BLaER1 treated with 17β-estradiol and CSF1 and Interleukin-3, amounts not matched to agents 10 nM and 100 nM (cell line): ENCODE results near the gene DEAF1.
A peak's percentile ranks its signal among the peaks of the same experiment; 100 is the strongest.

ENCODE experiments used
- H3K27ac ChIP-seq, 11 experiments: shearing (Covaris generic); formaldehyde crosslinking; 2 replicates each; pipeline ENCODE4 v1.8.1; 2022
- H3K27me3 ChIP-seq, 11 experiments: shearing (Covaris generic); formaldehyde crosslinking; 2 replicates each; pipeline ENCODE4 v1.8.1; 2022
- H3K36me3 ChIP-seq, 11 experiments: shearing (Covaris generic); formaldehyde crosslinking; 2 replicates each; pipeline ENCODE4 v1.8.1; 2022
- H3K4me1 ChIP-seq, 10 experiments: shearing (Covaris generic); formaldehyde crosslinking; 2 replicates each; pipeline ENCODE4 v1.8.1; 2022
- H3K4me2 ChIP-seq, 11 experiments: shearing (Covaris generic); formaldehyde crosslinking; 2 replicates each; pipeline ENCODE4 v1.8.1; 2022
- H3K4me3 ChIP-seq, 10 experiments: shearing (Covaris generic); formaldehyde crosslinking; 2 replicates each; pipeline ENCODE4 v1.8.1; 2022
- H3K9ac ChIP-seq, 11 experiments: shearing (Covaris generic); formaldehyde crosslinking; 2 replicates each; pipeline ENCODE4 v1.8.1; 2022
- H3K9me3 ChIP-seq, 11 experiments: shearing (Covaris generic); formaldehyde crosslinking; replicated peaks in 1 of 11; 2 replicates each; pipeline ENCODE4 v1.8.1; 2022
- H4K20me1 ChIP-seq, 11 experiments: shearing (Covaris generic); formaldehyde crosslinking; 2 replicates each; pipeline ENCODE4 v1.8.1; 2022
- Cebpa-rat ChIP-seq, 11 experiments: shearing (Covaris generic); IDR thresholded peaks; 2 replicates each; pipeline ENCODE4 v1.8.1; 2022

DEAF1 gene

DNA sequence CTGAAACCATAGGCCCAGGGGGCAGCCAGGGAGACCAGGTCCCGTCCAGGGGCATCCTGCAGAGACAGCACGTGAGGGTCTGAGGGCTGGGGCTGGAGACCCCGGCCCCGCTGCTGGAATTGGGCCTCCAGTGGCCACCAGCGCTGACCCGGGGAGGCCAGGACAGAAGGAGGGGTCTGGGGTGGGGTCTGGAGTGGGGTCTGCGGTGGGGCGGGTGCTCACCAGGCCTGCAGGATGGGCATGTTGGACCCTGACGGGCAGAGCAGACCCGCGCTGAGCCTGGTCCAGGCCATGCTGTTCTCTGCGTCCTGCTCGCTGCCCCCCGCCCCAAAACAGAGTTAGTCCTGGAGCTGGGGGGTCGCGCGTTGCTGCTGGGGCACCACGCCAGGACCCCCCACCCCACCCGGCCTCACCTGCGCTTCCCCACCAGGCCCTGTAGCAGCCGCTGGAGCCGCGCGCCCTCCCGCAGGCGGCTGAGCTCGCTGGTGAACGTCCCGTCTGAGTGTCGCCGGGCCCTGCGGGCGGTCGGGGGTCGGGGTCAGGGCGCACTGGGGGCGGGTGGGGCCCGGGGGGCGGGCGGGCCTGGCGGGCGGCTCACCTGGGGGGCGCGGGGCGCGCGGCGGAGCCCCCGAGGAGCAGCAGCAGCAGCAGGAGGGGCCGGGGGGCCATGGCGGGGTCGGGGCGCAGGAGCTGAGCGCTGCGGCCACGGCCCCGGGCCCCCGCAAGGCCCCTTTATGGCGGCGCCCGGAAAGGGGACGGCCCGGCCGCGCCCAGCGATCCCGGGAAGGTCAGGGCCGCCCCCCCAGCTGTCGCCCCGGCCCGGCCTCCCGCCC, 68.3 kb downstream of the DEAF1 start, which contains the start of gene SCT:
Gene SCT, minus strand, starts transcription at position 707 of the 833 bp plus-strand sequence. Its CDS starts 38 bp downstream, at position 669.
- Histone ChIP-seq H3K9me3 (peaks cover 0 to 8% (median 4%) of the 10 kb centered on the region in 11 experiments; a peak in 5 of 22 replicates), H4K20me1 (peaks cover 24 to 78% (median 47%) of the 10 kb centered on the region in 11 experiments; a peak in 21 of 22 replicates), H3K4me1 (peaks cover 23 to 45% (median 43%) of the 10 kb centered on the region in 10 experiments), H3K4me3 (peak within 1 kb of the TSS; percentile 3 to 62 (median 48); a peak in 14 of 20 replicates), H3K4me2 (peak within 1 kb of the TSS; percentile 86 to 98 (median 96)), H3K9ac (peak within 1 kb of the TSS in 6 of 11 experiments; percentile 24 to 70 (median 52); a peak in 5 of 22 replicates), H3K27ac (peak within 1 kb of the TSS in 5 of 11 experiments; percentile 48 to 70 (median 55); a peak in 6 of 22 replicates), H3K36me3 (peaks cover 0 to 9% (median 0%) of the 10 kb centered on the region in 11 experiments; a peak in 4 of 22 replicates), H3K27me3 (peaks cover 33 to 62% (median 51%) of the 10 kb centered on the region in 11 experiments)
- no peak for TF ChIP-seq Cebpa-rat (IDR thresholded peaks at IDR 0.05)

- Histone ChIP-seq H3K4me2 (peak overlapping the region in 8 of 11 experiments; percentile 11 to 43 (median 26); a peak in 11 of 22 replicates), H4K20me1 (peaks cover 24 to 80% (median 47%) of the 10 kb centered on the region in 11 experiments; a peak in 21 of 22 replicates), H3K4me1 (peaks cover 23 to 44% (median 42%) of the 10 kb centered on the region in 10 experiments), H3K9ac (no peak overlapping the region), H3K9me3 (peaks cover 0 to 8% (median 4%) of the 10 kb centered on the region in 11 experiments; a peak in 5 of 22 replicates), H3K36me3 (peaks cover 0 to 9% (median 0%) of the 10 kb centered on the region in 11 experiments; a peak in 4 of 22 replicates), H3K27ac (no peak overlapping the region), H3K27me3 (peaks cover 33 to 62% (median 51%) of the 10 kb centered on the region in 11 experiments), H3K4me3 (no peak overlapping the region)
- TF ChIP-seq Cebpa-rat (IDR thresholded peaks at IDR 0.05) = no peak
These were observed 69.3 kb downstream of the DEAF1 start for GRCh38 chr11:625636-626268.

DNA sequence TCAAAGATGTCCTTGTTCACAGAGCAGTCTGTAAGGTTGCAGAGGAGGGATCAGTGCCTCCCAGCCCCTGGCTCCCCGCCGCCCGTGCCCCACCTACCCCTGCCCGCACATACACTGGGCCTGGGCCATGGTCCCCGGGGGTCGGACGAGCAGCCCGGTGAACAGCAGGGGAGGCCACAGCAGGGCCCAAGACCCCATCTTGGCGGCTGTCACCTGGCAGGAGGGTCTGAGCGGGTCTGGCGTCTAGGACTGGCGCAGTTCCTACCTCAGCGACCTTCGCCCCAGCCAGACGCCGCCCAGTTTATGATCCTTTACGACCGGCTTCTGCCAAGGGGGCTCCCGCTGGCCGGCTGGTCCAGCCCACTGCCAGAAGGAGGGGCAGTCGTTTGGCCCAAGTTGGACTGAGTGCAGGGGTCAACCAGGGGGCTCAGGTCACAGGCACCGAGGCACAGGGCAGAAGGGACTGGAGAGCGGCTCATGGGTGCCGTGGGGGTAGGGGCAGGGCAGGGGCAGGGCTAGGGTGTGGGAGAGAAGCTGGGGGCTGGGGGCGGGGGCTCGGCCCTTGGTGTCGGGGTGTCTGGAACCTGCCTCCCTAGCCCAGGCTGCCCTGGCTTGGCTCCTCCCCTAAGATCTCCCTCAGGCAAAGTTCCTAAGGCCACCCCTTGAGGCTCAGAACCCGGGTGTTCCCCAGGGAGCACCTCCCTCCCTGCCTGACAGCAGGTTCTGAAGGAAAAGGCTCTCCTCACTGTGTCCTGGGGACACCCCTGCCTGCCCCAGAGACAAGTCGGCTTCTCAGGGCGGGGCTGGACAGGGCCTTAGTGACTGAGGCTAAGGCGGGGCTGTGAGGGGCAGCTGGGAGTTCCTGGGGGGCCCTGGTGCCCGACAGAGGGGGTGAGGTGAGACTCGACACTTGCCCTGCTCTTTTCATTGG, 70.1 kb downstream of the DEAF1 start, which contains the start of gene CDHR5:
Gene CDHR5, minus strand, starts transcription at position 251 of the 931 bp plus-strand sequence. Its CDS starts 53 bp downstream, at position 198.
- H3K4me1 ChIP-seq = peaks cover 30 to 44% (median 36%) of the 10 kb centered on the region in 10 experiments
- peaks cover 0 to 9% (median 0%) of the 10 kb centered on the region in 11 experiments; a peak in 4 of 22 replicates for H3K36me3 ChIP-seq
- no peak for TF ChIP-seq Cebpa-rat (IDR thresholded peaks at IDR 0.05)
- H3K9me3 ChIP-seq = peaks cover 0 to 8% (median 4%) of the 10 kb centered on the region in 11 experiments; a peak in 5 of 22 replicates
- peaks cover 33 to 57% (median 51%) of the 10 kb centered on the region in 11 experiments for H3K27me3 ChIP-seq
- H4K20me1 ChIP-seq = peaks cover 24 to 79% (median 41%) of the 10 kb centered on the region in 11 experiments; a peak in 21 of 22 replicates
- peak within 1 kb of the TSS in 8 of 11 experiments; percentile 11 to 43 (median 26); a peak in 11 of 22 replicates for H3K4me2 ChIP-seq
- no peak within 1 kb of the TSS for H3K27ac ChIP-seq
- no peak within 1 kb of the TSS for H3K9ac ChIP-seq
- H3K4me3 ChIP-seq = no peak within 1 kb of the TSS

DNA sequence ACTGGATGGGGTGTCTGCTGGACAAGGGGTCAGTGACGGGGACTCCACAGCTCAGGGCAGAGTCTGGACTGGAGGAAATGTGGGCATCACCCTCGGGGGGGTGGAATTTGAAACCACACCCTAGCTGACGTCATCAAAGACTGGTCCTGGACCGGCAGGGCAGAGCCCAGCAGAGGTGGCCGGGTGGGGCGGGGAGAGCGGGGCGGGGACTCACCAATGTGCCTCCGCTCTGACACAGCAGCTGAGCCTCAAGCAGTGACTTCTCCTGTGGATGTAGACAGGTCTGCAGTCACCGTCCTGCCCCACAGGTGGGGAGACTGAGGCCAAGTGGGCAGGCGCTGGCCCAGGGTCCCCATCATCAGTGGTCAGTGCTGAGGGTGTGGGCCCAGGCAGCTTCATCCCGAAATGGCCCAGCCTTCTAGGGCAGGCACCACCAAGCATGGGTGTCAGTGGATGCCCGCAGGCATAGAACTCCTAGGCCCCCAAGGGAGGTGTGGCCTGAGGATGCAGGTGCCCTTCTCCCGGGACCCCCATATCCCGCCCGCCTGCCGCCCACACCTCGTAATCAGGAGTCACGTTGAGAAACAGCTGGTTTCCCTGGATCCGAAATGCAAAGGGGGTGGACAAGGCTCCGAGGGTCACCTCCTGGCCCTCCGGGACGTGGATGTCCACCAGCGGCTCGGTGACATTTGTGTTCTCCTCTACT, 70.9 kb downstream of the DEAF1 start:
- H3K36me3 ChIP-seq = peaks cover 0 to 9% (median 0%) of the 10 kb centered on the region in 11 experiments; a peak in 4 of 22 replicates
- no peak overlapping the region for H3K9ac ChIP-seq
- no peak overlapping the region for H3K4me2 ChIP-seq
- peaks cover 19 to 79% (median 33%) of the 10 kb centered on the region in 11 experiments; a peak in 20 of 22 replicates for H4K20me1 ChIP-seq
- peaks cover 0 to 8% (median 4%) of the 10 kb centered on the region in 11 experiments; a peak in 5 of 22 replicates for H3K9me3 ChIP-seq
- TF ChIP-seq Cebpa-rat (IDR thresholded peaks at IDR 0.05) = no peak
- peaks cover 33 to 51% (median 45%) of the 10 kb centered on the region in 11 experiments for H3K27me3 ChIP-seq
- no peak overlapping the region for H3K27ac ChIP-seq
- H3K4me1 ChIP-seq = peaks cover 25 to 36% (median 28%) of the 10 kb centered on the region in 10 experiments
- no peak overlapping the region for H3K4me3 ChIP-seq

DNA sequence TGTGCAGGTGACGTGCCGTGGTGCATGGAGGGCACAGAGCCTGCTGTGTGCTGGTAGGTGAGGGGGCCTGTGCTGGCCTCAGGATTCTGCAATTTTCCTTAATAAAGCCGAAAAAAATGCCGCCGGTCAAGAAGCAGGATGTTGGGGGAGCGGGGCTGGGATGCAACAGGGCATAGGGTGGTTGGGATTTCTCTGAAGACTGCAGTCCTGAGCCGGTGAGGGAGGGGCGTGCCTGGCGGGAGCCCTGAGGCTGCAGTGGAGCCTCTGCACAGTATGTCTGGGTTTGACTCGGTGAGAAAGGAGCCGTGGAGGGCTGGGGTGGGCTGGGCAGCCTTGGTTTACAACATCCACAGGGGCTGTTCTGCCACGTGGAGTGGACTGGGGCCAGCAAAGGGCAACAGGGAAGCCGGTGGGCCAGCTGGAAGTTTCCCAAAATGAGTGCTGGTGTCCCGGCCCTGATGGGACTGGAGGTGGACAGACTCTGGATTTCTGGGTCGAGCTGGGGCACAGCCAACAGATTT, 71.6 kb downstream of the DEAF1 start:
- peaks cover 15 to 81% (median 26%) of the 10 kb centered on the region in 11 experiments; a peak in 19 of 22 replicates for H4K20me1 ChIP-seq
- TF ChIP-seq Cebpa-rat (IDR thresholded peaks at IDR 0.05) = no peak
- peaks cover 18 to 28% (median 20%) of the 10 kb centered on the region in 10 experiments for H3K4me1 ChIP-seq
- H3K4me3 ChIP-seq = no peak overlapping the region
- H3K27me3 ChIP-seq = peaks cover 32 to 43% (median 40%) of the 10 kb centered on the region in 11 experiments
- peaks cover 0 to 15% (median 4%) of the 10 kb centered on the region in 11 experiments; a peak in 8 of 22 replicates for H3K36me3 ChIP-seq
- no peak overlapping the region for H3K9ac ChIP-seq
- peaks cover 0 to 8% (median 4%) of the 10 kb centered on the region in 11 experiments; a peak in 5 of 22 replicates for H3K9me3 ChIP-seq
- H3K4me2 ChIP-seq = no peak overlapping the region
- no peak overlapping the region for H3K27ac ChIP-seq

DNA sequence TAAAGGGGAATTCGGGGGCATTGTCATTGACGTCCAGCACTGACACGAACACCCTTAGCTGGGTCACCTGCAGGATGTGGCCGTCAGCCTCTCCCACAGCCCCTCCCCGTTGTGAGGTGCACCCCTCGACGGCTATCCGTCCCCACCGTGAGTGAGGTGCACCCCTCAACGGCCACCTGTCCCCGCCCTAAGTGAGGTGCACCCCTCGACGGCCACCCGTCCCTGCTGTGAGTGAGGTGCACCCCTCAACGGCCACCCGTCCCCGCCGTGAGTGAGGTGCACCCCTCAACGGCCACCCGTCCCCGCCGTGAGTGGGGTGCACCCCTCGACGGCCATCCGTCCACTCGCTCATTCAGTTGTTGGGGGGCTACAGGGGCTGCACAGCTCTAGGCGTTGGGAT, 73.2 kb downstream of the DEAF1 start:
- no peak overlapping the region for H3K4me3 ChIP-seq
- H3K4me2 ChIP-seq = no peak overlapping the region
- H3K4me1 ChIP-seq = peaks cover 16 to 29% (median 17%) of the 10 kb centered on the region in 10 experiments
- H3K27me3 ChIP-seq = peaks cover 21 to 29% (median 27%) of the 10 kb centered on the region in 11 experiments
- H4K20me1 ChIP-seq = peaks cover 12 to 73% (median 20%) of the 10 kb centered on the region in 11 experiments; a peak in 16 of 22 replicates
- H3K9ac ChIP-seq = no peak overlapping the region
- peaks cover 0 to 22% (median 10%) of the 10 kb centered on the region in 11 experiments; a peak in 10 of 22 replicates for H3K36me3 ChIP-seq
- no peak for TF ChIP-seq Cebpa-rat (IDR thresholded peaks at IDR 0.05)
- no peak overlapping the region for H3K27ac ChIP-seq
- no peaks in the 10 kb centered on the region for H3K9me3 ChIP-seq
